ENCODE data around the gene STEAP2.

Gene STEAP2

GRCh38 chr7:90176195-90176594 lies 35.3 kb upstream of the STEAP2 start:
- DNase-seq (ENCODE audit: low spot score): no peak
- Histone ChIP-seq H3K4me1 (ENCODE audit: insufficient read depth, poor library complexity, severe bottlenecking) (peaks cover 38% of the 10 kb centered on the region), H3K27me3 (ENCODE audit: insufficient read depth, poor library complexity, severe bottlenecking) (no peaks in the 10 kb centered on the region), H3K27ac (ENCODE audit: poor library complexity, severe bottlenecking) (no peak overlapping the region), H3K4me3 (ENCODE audit: severe bottlenecking) (no peak overlapping the region), H3K9me3 (ENCODE audit: severe bottlenecking) (no peaks in the 10 kb centered on the region), H3K36me3 (ENCODE audit: low read depth) (no peaks in the 10 kb centered on the region)
- no peak for TF ChIP-seq CTCF (IDR thresholded peaks at IDR 0.05; ENCODE audit: poor library complexity, severe bottlenecking)
- ATAC-seq (ENCODE audit: low read depth): no peak

GRCh38 chr7:90178166-90178565 lies 33.4 kb upstream of the STEAP2 start:
- H3K27me3 ChIP-seq (ENCODE audit: insufficient read depth, poor library complexity, severe bottlenecking): no peaks in the 10 kb centered on the region
- H3K36me3 ChIP-seq (ENCODE audit: low read depth): no peaks in the 10 kb centered on the region
- ATAC-seq (ENCODE audit: low read depth): no peak
- H3K4me1 ChIP-seq (ENCODE audit: insufficient read depth, poor library complexity, severe bottlenecking): peaks cover 38% of the 10 kb centered on the region
- DNase-seq (ENCODE audit: low spot score): no peak
- no peaks in the 10 kb centered on the region for H3K9me3 ChIP-seq (ENCODE audit: severe bottlenecking)
- H3K27ac ChIP-seq (ENCODE audit: poor library complexity, severe bottlenecking): peak overlapping the region; percentile 72
- H3K4me3 ChIP-seq (ENCODE audit: severe bottlenecking): no peak overlapping the region
- no peak for TF ChIP-seq CTCF (IDR thresholded peaks at IDR 0.05; ENCODE audit: poor library complexity, severe bottlenecking)

GRCh38 chr7:90178679-90179278 lies 32.8 kb upstream of the STEAP2 start:
- Histone ChIP-seq H3K9me3 (ENCODE audit: severe bottlenecking) (no peaks in the 10 kb centered on the region), H3K4me1 (ENCODE audit: insufficient read depth, poor library complexity, severe bottlenecking) (peaks cover 38% of the 10 kb centered on the region), H3K27ac (ENCODE audit: poor library complexity, severe bottlenecking) (peak overlapping the region; percentile 72), H3K36me3 (ENCODE audit: low read depth) (no peaks in the 10 kb centered on the region), H3K27me3 (ENCODE audit: insufficient read depth, poor library complexity, severe bottlenecking) (no peaks in the 10 kb centered on the region), H3K4me3 (ENCODE audit: severe bottlenecking) (no peak overlapping the region)
- peak; percentile 97 for ATAC-seq (ENCODE audit: low read depth)
- no peak for TF ChIP-seq CTCF (IDR thresholded peaks at IDR 0.05; ENCODE audit: poor library complexity, severe bottlenecking)
- no peak for DNase-seq (ENCODE audit: low spot score)

- no peak for TF ChIP-seq CTCF (IDR thresholded peaks at IDR 0.05; ENCODE audit: poor library complexity, severe bottlenecking)
- Histone ChIP-seq H3K36me3 (ENCODE audit: low read depth) (no peaks in the 10 kb centered on the region), H3K4me1 (ENCODE audit: insufficient read depth, poor library complexity, severe bottlenecking) (peaks cover 38% of the 10 kb centered on the region), H3K4me3 (ENCODE audit: severe bottlenecking) (no peak overlapping the region), H3K27ac (ENCODE audit: poor library complexity, severe bottlenecking) (peak overlapping the region; percentile 72), H3K27me3 (ENCODE audit: insufficient read depth, poor library complexity, severe bottlenecking) (no peaks in the 10 kb centered on the region), H3K9me3 (ENCODE audit: severe bottlenecking) (no peaks in the 10 kb centered on the region)
- ATAC-seq (ENCODE audit: low read depth) (no peak), DNase-seq (ENCODE audit: low spot score) (no peak)
Measured at GRCh38 chr7:90180011-90180585, 31.4 kb upstream of the STEAP2 start.

DNA sequence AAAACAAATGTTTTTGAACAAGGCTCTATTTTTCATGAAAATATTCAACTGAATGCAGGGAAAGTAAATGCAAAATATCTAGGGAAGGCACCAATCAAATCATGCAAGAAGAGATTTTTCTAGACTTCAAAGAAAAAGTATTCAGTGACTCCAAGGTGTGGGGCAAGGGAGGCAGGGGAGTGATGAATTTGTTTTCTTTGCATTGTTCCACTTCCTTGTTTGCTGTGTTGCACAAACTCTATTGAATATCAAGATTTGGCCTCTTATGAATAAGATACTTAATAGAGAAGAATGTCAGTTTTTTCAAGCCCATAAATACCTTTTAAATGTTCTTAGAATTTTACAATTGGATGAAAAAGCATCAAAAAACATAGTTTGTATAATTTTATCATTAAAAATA lies 30.9 kb upstream of the STEAP2 start:
- ATAC-seq (ENCODE audit: low read depth) (peak; percentile 22; the same call in 1 of the 3 replicates), DNase-seq (ENCODE audit: low spot score) (no peak)
- no peaks in the 10 kb centered on the region for H3K27me3 ChIP-seq (ENCODE audit: insufficient read depth, poor library complexity, severe bottlenecking)
- no peak overlapping the region for H3K4me3 ChIP-seq (ENCODE audit: severe bottlenecking)
- no peaks in the 10 kb centered on the region for H3K36me3 ChIP-seq (ENCODE audit: low read depth)
- peaks cover 38% of the 10 kb centered on the region for H3K4me1 ChIP-seq (ENCODE audit: insufficient read depth, poor library complexity, severe bottlenecking)
- TF ChIP-seq CTCF (IDR thresholded peaks at IDR 0.05; ENCODE audit: poor library complexity, severe bottlenecking): no peak
- no peaks in the 10 kb centered on the region for H3K9me3 ChIP-seq (ENCODE audit: severe bottlenecking)
- H3K27ac ChIP-seq (ENCODE audit: poor library complexity, severe bottlenecking): peak overlapping the region; percentile 72
